Trophoblast cell (in vitro differentiated cells and primary cell): ENCODE measurements around the gene CFAP90.

Source experiments
- DNase-seq, 2 donors: peaks; one replicate each; pipeline ENCODE4 v3.0.0-alpha.2; 2016
- H2AFZ ChIP-seq: 2 replicates; pipeline ENCODE4 v1.6.1; 2013; ENCODE audit warnings: low read length, moderate library complexity, mild to moderate bottlenecking; ENCODE audit not compliant: insufficient read depth, poor library complexity
- H2AK5ac ChIP-seq: 2 replicates; pipeline ENCODE4 v1.6.1; 2013; ENCODE audit warnings: mild to moderate bottlenecking, low read length
- H2BK120ac ChIP-seq: 2 replicates; pipeline ENCODE4 v1.6.1; 2013; ENCODE audit warnings: low read length, mild to moderate bottlenecking, moderate library complexity; ENCODE audit not compliant: insufficient read depth, poor library complexity
- H2BK12ac ChIP-seq: 2 replicates; pipeline ENCODE4 v1.6.1; 2013; ENCODE audit warnings: mild to moderate bottlenecking, low read length, moderate library complexity
- H2BK5ac ChIP-seq: 2 replicates; pipeline ENCODE4 v1.6.1; 2013; ENCODE audit warnings: low read length, low read depth, moderate library complexity, mild to moderate bottlenecking; ENCODE audit not compliant: poor library complexity
- H3K14ac ChIP-seq: 2 replicates; pipeline ENCODE4 v1.6.1; 2013; ENCODE audit warnings: mild to moderate bottlenecking, low read length
- H3K18ac ChIP-seq: 2 replicates; pipeline ENCODE4 v1.6.1; 2013; ENCODE audit warnings: mild to moderate bottlenecking, low read length
- H3K23ac ChIP-seq: 2 replicates; pipeline ENCODE4 v1.6.1; 2013; ENCODE audit warnings: low read length
- H3K27ac ChIP-seq: 2 replicates; pipeline ENCODE4 v1.5.1; 2013; ENCODE audit warnings: low read depth, mild to moderate bottlenecking, inconsistent platforms, low read length, moderate library complexity
- H3K27me3 ChIP-seq: 2 replicates; pipeline ENCODE4 v1.6.1; 2013; ENCODE audit warnings: inconsistent platforms, mild to moderate bottlenecking, low read length, moderate library complexity; ENCODE audit not compliant: insufficient read depth
- H3K36me3 ChIP-seq, 2 experiments: 1 replicate in 1 of 2; 2 replicates in 1 of 2; pipeline ENCODE4 v1.6.1; 2013; ENCODE audit warnings: low read length in 2 of 2, mild to moderate bottlenecking in 2 of 2, moderate library complexity in 1 of 2; ENCODE audit not compliant: insufficient read depth in 2 of 2, control insufficient read depth in 1 of 2
- H3K4ac ChIP-seq: 2 replicates; pipeline ENCODE4 v1.6.1; 2013; ENCODE audit warnings: low read depth, mild to moderate bottlenecking, low read length, moderate library complexity
- H3K4me1 ChIP-seq, 2 experiments: 1 replicate in 1 of 2; 2 replicates in 1 of 2; pipeline ENCODE4 v1.6.1; 2013; ENCODE audit warnings: low read length in 2 of 2, mild to moderate bottlenecking in 2 of 2, moderate library complexity in 1 of 2; ENCODE audit not compliant: insufficient read depth in 2 of 2, control insufficient read depth in 1 of 2
- H3K4me2 ChIP-seq: 2 replicates; pipeline ENCODE4 v1.6.1; 2013; ENCODE audit warnings: inconsistent platforms, mild to moderate bottlenecking, low read length, moderate library complexity
- H3K4me3 ChIP-seq: 2 replicates; pipeline ENCODE4 v1.5.1; 2013; ENCODE audit warnings: mild to moderate bottlenecking, low read depth, low read length, inconsistent platforms
- H3K79me1 ChIP-seq: one replicate; pipeline ENCODE4 v1.6.1; 2013; ENCODE audit warnings: low read length
- H3K79me2 ChIP-seq: 2 replicates; pipeline ENCODE4 v1.6.1; 2013; ENCODE audit warnings: low read length, mild to moderate bottlenecking; ENCODE audit not compliant: control insufficient read depth, insufficient read depth, poor library complexity
- H3K9ac ChIP-seq: 2 replicates; pipeline ENCODE4 v1.6.1; 2013; ENCODE audit warnings: mild to moderate bottlenecking, low read length
- H3K9me3 ChIP-seq: 2 replicates; pipeline ENCODE4 v1.6.1; 2013; ENCODE audit warnings: low read depth, mild to moderate bottlenecking, control low read depth, inconsistent platforms, low read length; ENCODE audit not compliant: insufficient read depth
- H4K12ac ChIP-seq: 2 replicates; pipeline ENCODE4 v1.6.1; 2013; ENCODE audit warnings: low read depth, mild to moderate bottlenecking, low read length, moderate library complexity
- H4K8ac ChIP-seq: 2 replicates; pipeline ENCODE4 v1.6.1; 2013; ENCODE audit warnings: low read depth, mild to moderate bottlenecking, low read length, moderate library complexity
- H4K91ac ChIP-seq: one replicate; pipeline ENCODE4 v1.6.1; 2013; ENCODE audit warnings: low read depth, mild to moderate bottlenecking, low read length, moderate library complexity
- WGBS: extraction: QIAGEN DNeasy Blood & Tissue Kit; methylation state at CpG from one replicate; pipeline ENCODE4 v1.1.7; 2013; ENCODE audit warnings: missing lambda C conversion rate; ENCODE audit not compliant: insufficient read length, insufficient coverage; ENCODE audit errors: extremely low coverage; 5-methylcytosine and 5-hydroxymethylcytosine counted together

The CFAP90 gene

DNA sequence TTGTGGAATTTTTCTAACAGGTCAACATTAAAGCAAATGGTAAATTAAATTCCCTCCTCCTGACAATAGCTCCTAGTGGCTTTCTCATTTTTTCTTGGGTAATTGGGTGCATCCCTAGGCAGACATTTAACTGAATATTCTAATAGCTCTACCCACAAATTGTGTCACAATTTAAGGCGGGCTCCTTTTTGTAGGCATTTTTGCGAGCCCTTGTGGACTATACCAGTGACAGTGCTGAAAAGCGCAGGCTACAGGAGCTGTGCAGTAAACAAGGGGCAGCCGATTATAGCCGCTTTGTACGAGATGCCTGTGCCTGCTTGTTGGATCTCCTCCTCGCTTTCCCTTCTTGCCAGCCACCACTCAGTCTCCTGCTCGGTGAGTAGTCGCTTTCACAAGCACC lies 38.0 kb upstream of the CFAP90 start:
- Histone ChIP-seq H3K27ac (no peak overlapping the region), H2BK5ac (no peak overlapping the region), H4K8ac (no peak overlapping the region), H3K79me2 (no peaks in the 10 kb centered on the region), H3K4ac (no peak overlapping the region), H3K36me3 (peaks cover 16 to 24% of the 10 kb centered on the region in 2 experiments), H3K4me1 (no peaks in the 10 kb centered on the region), H3K18ac (no peak overlapping the region), H2AK5ac (no peak overlapping the region), H3K9ac (no peak overlapping the region), H3K4me2 (no peak overlapping the region), H2BK12ac (no peak overlapping the region), H3K14ac (no peak overlapping the region), H4K12ac (no peak overlapping the region), H4K91ac (no peak overlapping the region), H3K79me1 (no peaks in the 10 kb centered on the region), H2BK120ac (no peak overlapping the region), H3K27me3 (no peaks in the 10 kb centered on the region), H3K23ac (no peak overlapping the region), H2AFZ (no peak overlapping the region), H3K4me3 (no peak overlapping the region), H3K9me3 (no peaks in the 10 kb centered on the region)
- no CpG with 5 or more reads among the region's 9 CpGs for WGBS
- DNase-seq: no peak

GRCh38 chr5:7886849-7887475 lies 36.0 kb upstream of the CFAP90 start:
- Histone ChIP-seq H3K14ac (no peak overlapping the region), H2AFZ (no peak overlapping the region), H3K36me3 (peaks cover 18 to 33% of the 10 kb centered on the region in 2 experiments), H3K4me3 (no peak overlapping the region), H2AK5ac (no peak overlapping the region), H3K4me2 (no peak overlapping the region), H3K27ac (no peak overlapping the region), H3K23ac (no peak overlapping the region), H3K79me1 (no peaks in the 10 kb centered on the region), H3K18ac (no peak overlapping the region), H3K9me3 (no peaks in the 10 kb centered on the region), H3K27me3 (no peaks in the 10 kb centered on the region), H4K91ac (no peak overlapping the region), H2BK120ac (no peak overlapping the region), H2BK12ac (no peak overlapping the region), H3K4me1 (no peaks in the 10 kb centered on the region), H3K79me2 (no peaks in the 10 kb centered on the region), H4K8ac (no peak overlapping the region), H3K4ac (no peak overlapping the region), H4K12ac (no peak overlapping the region), H2BK5ac (no peak overlapping the region), H3K9ac (no peak overlapping the region)
- no CpG with 5 or more reads among the region's 7 CpGs for WGBS
- peak in 1 of 2 donors; percentile 62 for DNase-seq

DNA sequence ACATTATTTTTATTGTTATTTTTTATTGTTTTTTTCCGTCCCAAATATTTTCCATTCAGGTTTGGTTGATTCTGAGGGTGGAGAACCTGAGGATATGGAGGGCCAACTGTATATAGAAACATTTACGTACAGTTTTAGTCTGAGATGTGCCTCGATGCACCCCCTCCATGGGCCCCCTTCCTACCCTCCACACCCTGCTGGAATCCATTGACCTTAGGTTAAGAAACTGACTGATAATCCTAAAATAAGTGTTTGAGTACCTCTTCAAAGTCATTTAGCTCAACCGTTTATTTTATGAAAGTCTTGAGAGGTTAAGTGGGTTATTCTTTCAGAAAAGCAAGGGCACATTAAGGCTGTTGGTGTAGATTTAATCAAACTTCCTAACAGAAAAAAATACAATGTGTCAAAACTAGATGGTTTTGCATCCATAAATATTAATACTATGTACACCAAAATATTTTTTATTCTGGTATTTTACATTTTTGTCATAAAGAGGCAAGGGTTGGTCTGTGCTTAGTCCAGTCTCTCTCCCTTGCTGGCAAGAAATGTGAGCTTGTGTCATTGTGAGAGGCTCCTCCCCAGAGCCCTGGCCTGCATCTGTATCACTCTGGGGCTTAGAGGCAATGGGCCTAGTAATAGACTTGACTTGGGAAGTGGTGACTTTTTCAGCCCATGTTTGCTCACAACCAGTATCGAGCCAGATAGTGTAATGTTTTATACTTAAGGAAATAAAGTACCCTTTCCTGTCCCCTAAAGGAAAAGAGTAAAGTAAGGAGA lies 33.7 kb upstream of the CFAP90 start:
- H2AFZ ChIP-seq: no peak overlapping the region
- H3K4me2 ChIP-seq: no peak overlapping the region
- H3K79me2 ChIP-seq: no peaks in the 10 kb centered on the region
- no peaks in the 10 kb centered on the region for H3K9me3 ChIP-seq
- H3K4me3 ChIP-seq: no peak overlapping the region
- peaks cover 22 to 44% of the 10 kb centered on the region in 2 experiments for H3K36me3 ChIP-seq
- H3K4ac ChIP-seq: no peak overlapping the region
- no peak overlapping the region for H3K14ac ChIP-seq
- H2AK5ac ChIP-seq: no peak overlapping the region
- no peaks in the 10 kb centered on the region for H3K79me1 ChIP-seq
- no peaks in the 10 kb centered on the region for H3K27me3 ChIP-seq
- no peak overlapping the region for H4K8ac ChIP-seq
- no peak overlapping the region for H3K23ac ChIP-seq
- H2BK120ac ChIP-seq: no peak overlapping the region
- no peak overlapping the region for H2BK12ac ChIP-seq
- no peak overlapping the region for H2BK5ac ChIP-seq
- H3K4me1 ChIP-seq: no peaks in the 10 kb centered on the region
- no peak overlapping the region for H4K12ac ChIP-seq
- H3K18ac ChIP-seq: no peak overlapping the region
- H3K9ac ChIP-seq: no peak overlapping the region
- no CpG with 5 or more reads among the region's 5 CpGs for WGBS
- no peak overlapping the region for H4K91ac ChIP-seq
- DNase-seq: no peak
- H3K27ac ChIP-seq: no peak overlapping the region

- Histone ChIP-seq H3K14ac (no peak overlapping the region), H2AFZ (no peak overlapping the region), H2BK12ac (no peak overlapping the region), H4K8ac (no peak overlapping the region), H3K4me3 (no peak overlapping the region), H3K23ac (no peak overlapping the region), H3K4me1 (no peaks in the 10 kb centered on the region), H3K4ac (no peak overlapping the region), H3K27me3 (no peaks in the 10 kb centered on the region), H2AK5ac (no peak overlapping the region), H4K12ac (no peak overlapping the region), H3K9ac (no peak overlapping the region), H4K91ac (no peak overlapping the region), H3K4me2 (no peak overlapping the region), H3K36me3 (peaks cover 20 to 43% of the 10 kb centered on the region in 2 experiments), H2BK120ac (no peak overlapping the region), H3K79me1 (no peaks in the 10 kb centered on the region), H3K79me2 (no peaks in the 10 kb centered on the region), H2BK5ac (no peak overlapping the region), H3K18ac (no peak overlapping the region), H3K9me3 (no peaks in the 10 kb centered on the region), H3K27ac (no peak overlapping the region)
- DNase-seq: no peak
- no CpG with 5 or more reads among the region's 4 CpGs for WGBS
Measured at GRCh38 chr5:7882926-7883325, 32.0 kb upstream of the CFAP90 start.
